K562 treated with DMSO at 1 percent for 24 hours (cell line): ENCODE data around the gene NKAIN1. TPM values are rescaled to one million over a fixed set of nuclear protein-coding genes. Genes with fewer than 3 reads are reported as not detected.

ENCODE experiments used
- total RNA-seq: library from RNA; unstranded; fragments of 300-600 nt; gene quantifications from 2 replicates; pipeline ENCODE4 v1.2.3, GENCODE V29; 2022; ENCODE audit warnings: low read depth; ENCODE audit not compliant: insufficient read depth

Gene NKAIN1
- total RNA-seq = not detected in 2 replicates

DNA sequence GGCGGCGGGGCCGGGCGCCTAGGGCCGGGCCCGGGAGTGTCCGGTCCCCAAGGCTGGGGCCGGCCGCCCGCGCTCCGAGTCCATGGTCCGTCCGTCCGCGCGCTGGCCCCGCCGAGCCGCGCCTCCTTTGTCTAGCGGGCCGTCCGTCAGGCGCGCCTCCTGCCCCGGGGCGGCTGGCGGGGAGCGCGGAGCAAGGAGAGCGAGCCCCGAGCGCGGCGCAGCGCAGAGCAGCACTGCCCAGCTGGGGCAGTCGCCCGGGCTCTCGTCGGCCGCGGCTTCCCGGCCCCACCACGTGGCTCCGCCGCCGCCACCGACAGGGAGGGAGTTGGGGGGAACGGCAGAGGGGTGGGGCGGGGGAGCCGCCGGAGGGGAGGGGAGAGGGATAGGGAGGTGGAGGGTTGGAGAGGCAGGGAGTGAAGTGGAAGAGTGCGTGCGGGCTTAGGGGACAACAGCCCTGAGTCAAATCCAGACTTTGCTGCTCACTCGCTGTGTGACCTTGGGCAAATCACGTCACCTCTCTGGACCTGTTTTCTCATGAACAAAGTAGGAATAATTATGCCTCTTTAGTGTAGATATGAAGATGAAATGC, at the start of gene NKAIN1:
TSS of gene NKAIN1 (minus strand) at position 235 of the 589 bp plus-strand sequence. CDS start 340 bp downstream, outside the sequence.

Other genes with a start within 250 kb of the NKAIN1 start
- 47.6 and 56.4 TPM in 2 replicates for gene PUM1, start 174.2 kb downstream of the NKAIN1 start, total RNA-seq
- 73.8 and 79.9 TPM in 2 replicates for gene SNRNP40, start 56.9 kb upstream of the NKAIN1 start, total RNA-seq
- gene ZCCHC17, start 57.1 kb upstream of the NKAIN1 start, total RNA-seq = 53.3 and 57.3 TPM in 2 replicates
- not detected in 2 replicates for gene FABP3, start 133.2 kb upstream of the NKAIN1 start, total RNA-seq
- 9.0 and 11.4 TPM in 2 replicates for gene SERINC2, start 173.3 kb upstream of the NKAIN1 start, total RNA-seq